ENCODE measurements around the gene S100A16. TPM values are rescaled to one million over a fixed set of nuclear protein-coding genes. Genes with fewer than 3 reads are reported as not detected.
A peak's percentile ranks its signal among the peaks of the same experiment; 100 is the strongest.

The S100A16 gene
- total RNA-seq, 2 experiments from 2014 or later: not detected

DNA sequence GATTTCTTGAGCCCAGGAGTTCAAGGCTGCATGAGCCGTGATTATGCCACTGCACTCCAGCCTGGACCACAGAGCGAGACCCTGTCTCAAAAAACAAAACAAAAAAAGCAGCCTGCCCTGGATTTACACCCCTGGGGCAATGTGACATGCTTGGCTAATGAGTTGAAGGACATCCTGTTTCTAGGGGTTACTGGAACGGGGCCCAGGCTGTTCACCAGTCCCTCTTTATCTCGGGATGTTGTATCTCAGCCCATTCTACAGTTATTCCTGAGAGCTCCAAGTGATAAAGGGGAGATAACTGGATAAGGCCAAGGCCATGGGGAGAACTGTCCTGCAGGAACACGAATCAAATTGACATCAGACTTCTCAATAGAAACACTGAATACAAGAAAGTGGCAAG lies 25.6 kb downstream of the S100A16 start:
- Histone ChIP-seq H3K4me2 (ENCODE audit: low read length) (no peak overlapping the region), H4K20me1 (ENCODE audit: insufficient read depth, low read length) (no peaks in the 10 kb centered on the region), H3K9me3 (ENCODE audit: low read length) (no peaks in the 10 kb centered on the region), H3K9me2 (ENCODE audit: insufficient read depth, low read length) (no peaks in the 10 kb centered on the region), H3K36me3 (ENCODE audit: insufficient read depth, low read length) (no peaks in the 10 kb centered on the region), H2AFZ (ENCODE audit: low read length) (no peak overlapping the region), H3K27ac (ENCODE audit: low read depth, low read length, poor library complexity, severe bottlenecking) (no peak overlapping the region), H3K4me1 (ENCODE audit: insufficient read depth, low read length, poor library complexity, severe bottlenecking) (no peaks in the 10 kb centered on the region), H3K4me3 (ENCODE audit: low read depth, low read length, poor library complexity, severe bottlenecking) (no peak overlapping the region), H3K79me2 (ENCODE audit: insufficient read depth, low read depth, low read length) (no peaks in the 10 kb centered on the region)
- CTCF ChIA-PET (ENCODE audit: unreplicated experiment): no interaction called here
- TF ChIP-seq EZH2phosphoT487 (IDR thresholded peaks at IDR 0.05; ENCODE audit: borderline replicate concordance, low read depth, low read length): no peak
- TF ChIP-seq, protein P1, sequence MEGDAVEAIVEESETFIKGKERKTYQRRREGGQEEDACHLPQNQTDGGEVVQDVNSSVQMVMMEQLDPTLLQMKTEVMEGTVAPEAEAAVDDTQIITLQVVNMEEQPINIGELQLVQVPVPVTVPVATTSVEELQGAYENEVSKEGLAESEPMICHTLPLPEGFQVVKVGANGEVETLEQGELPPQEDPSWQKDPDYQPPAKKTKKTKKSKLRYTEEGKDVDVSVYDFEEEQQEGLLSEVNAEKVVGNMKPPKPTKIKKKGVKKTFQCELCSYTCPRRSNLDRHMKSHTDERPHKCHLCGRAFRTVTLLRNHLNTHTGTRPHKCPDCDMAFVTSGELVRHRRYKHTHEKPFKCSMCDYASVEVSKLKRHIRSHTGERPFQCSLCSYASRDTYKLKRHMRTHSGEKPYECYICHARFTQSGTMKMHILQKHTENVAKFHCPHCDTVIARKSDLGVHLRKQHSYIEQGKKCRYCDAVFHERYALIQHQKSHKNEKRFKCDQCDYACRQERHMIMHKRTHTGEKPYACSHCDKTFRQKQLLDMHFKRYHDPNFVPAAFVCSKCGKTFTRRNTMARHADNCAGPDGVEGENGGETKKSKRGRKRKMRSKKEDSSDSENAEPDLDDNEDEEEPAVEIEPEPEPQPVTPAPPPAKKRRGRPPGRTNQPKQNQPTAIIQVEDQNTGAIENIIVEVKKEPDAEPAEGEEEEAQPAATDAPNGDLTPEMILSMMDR (conservative IDR thresholded peaks at IDR 0.05; ENCODE audit: low read length): no peak
- intact Hi-C loops (cut with micrococcal nuclease; ENCODE audit: unreplicated experiment): no loop called here
- no TSS peak for BruUV-seq (replicated peaks)
- no peak for DNase-seq (ENCODE audit: low spot score)
- POLR2A ChIA-PET: interaction anchor here (1.3 kb wide), 1 partner anchor 19 kb away, joined by 5 read pairs; no protein-coding TSS in a partner anchor

DNA sequence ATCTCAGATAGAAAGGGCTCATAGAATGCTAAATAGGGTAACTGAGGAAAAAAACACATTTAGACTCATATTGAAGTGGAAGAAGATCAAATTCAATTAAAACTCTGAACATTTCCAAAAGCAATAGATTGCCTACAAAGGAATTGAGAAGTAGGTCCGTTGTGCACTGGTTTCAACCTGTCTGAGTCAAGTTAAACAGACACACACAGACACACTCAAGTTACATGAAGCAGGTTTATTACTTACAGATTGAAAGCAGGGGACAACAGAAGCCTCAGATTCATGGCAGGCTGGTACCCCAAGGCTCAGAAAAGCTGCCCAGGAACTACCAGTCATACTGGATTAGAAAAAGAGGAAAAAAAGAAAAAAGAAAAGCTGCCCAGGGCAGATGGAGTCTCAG lies 26.6 kb downstream of the S100A16 start:
- no peaks in the 10 kb centered on the region for H4K20me1 ChIP-seq (ENCODE audit: insufficient read depth, low read length)
- ChIA-PET CTCF (ENCODE audit: unreplicated experiment) (no interaction called here), POLR2A (interaction anchor here (1.3 kb wide), 1 partner anchor 20 kb away, joined by 5 read pairs; no protein-coding TSS in a partner anchor)
- no peak overlapping the region for H3K4me3 ChIP-seq (ENCODE audit: low read depth, low read length, poor library complexity, severe bottlenecking)
- H2AFZ ChIP-seq (ENCODE audit: low read length): peak overlapping the region; percentile 39; the same call in 1 of the 2 replicates
- H3K9me3 ChIP-seq (ENCODE audit: low read length): no peaks in the 10 kb centered on the region
- H3K4me1 ChIP-seq (ENCODE audit: insufficient read depth, low read length, poor library complexity, severe bottlenecking): no peaks in the 10 kb centered on the region
- intact Hi-C loops (cut with micrococcal nuclease; ENCODE audit: unreplicated experiment): no loop called here
- TF ChIP-seq EZH2phosphoT487 (IDR thresholded peaks at IDR 0.05; ENCODE audit: borderline replicate concordance, low read depth, low read length): no peak
- TF ChIP-seq, protein P1 (conservative IDR thresholded peaks at IDR 0.05; ENCODE audit: low read length): no peak
- no TSS peak for BruUV-seq (replicated peaks)
- H3K9me2 ChIP-seq (ENCODE audit: insufficient read depth, low read length): no peaks in the 10 kb centered on the region
- H3K27ac ChIP-seq (ENCODE audit: low read depth, low read length, poor library complexity, severe bottlenecking): no peak overlapping the region
- DNase-seq (ENCODE audit: low spot score): no peak
- no peaks in the 10 kb centered on the region for H3K36me3 ChIP-seq (ENCODE audit: insufficient read depth, low read length)
- no peaks in the 10 kb centered on the region for H3K79me2 ChIP-seq (ENCODE audit: insufficient read depth, low read depth, low read length)
- H3K4me2 ChIP-seq (ENCODE audit: low read length): no peak overlapping the region

DNA sequence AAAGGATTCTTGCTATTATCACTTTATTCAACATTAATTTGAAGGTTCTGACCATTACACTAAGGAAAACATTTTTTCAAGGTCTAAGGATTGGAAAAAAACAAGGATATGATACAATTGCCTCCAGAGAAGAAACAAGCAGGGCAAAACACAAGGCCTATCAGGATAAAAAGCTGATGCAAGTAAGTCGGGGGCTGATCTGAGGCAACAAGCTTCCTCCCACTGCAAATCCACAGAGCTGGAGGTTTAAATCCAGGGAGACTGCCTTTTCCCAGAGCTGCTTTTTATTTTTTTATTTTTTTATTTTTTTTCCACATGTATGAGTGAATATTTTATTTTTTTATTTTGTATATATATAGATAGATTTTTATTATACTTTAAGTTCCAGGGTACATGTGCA lies 27.9 kb downstream of the S100A16 start:
- BruUV-seq (replicated peaks): no TSS peak
- Histone ChIP-seq H3K9me3 (ENCODE audit: low read length) (no peaks in the 10 kb centered on the region), H3K4me3 (ENCODE audit: low read depth, low read length, poor library complexity, severe bottlenecking) (no peak overlapping the region), H3K4me1 (ENCODE audit: insufficient read depth, low read length, poor library complexity, severe bottlenecking) (no peaks in the 10 kb centered on the region), H3K9me2 (ENCODE audit: insufficient read depth, low read length) (no peaks in the 10 kb centered on the region), H3K36me3 (ENCODE audit: insufficient read depth, low read length) (no peaks in the 10 kb centered on the region), H3K4me2 (ENCODE audit: low read length) (no peak overlapping the region), H3K79me2 (ENCODE audit: insufficient read depth, low read depth, low read length) (no peaks in the 10 kb centered on the region), H3K27ac (ENCODE audit: low read depth, low read length, poor library complexity, severe bottlenecking) (no peak overlapping the region), H4K20me1 (ENCODE audit: insufficient read depth, low read length) (no peaks in the 10 kb centered on the region), H2AFZ (ENCODE audit: low read length) (no peak overlapping the region)
- POLR2A ChIA-PET: interaction anchor here (1.0 to 1.4 kb wide), 2 partner anchors 13 kb away, joined by 3 to 5 read pairs; no protein-coding TSS in a partner anchor
- intact Hi-C loops (cut with micrococcal nuclease; ENCODE audit: unreplicated experiment): no loop called here
- TF ChIP-seq EZH2phosphoT487 (IDR thresholded peaks at IDR 0.05; ENCODE audit: borderline replicate concordance, low read depth, low read length): no peak
- TF ChIP-seq, protein P1 (conservative IDR thresholded peaks at IDR 0.05; ENCODE audit: low read length): no peak
- CTCF ChIA-PET (ENCODE audit: unreplicated experiment): no interaction called here
- DNase-seq (ENCODE audit: low spot score): no peak
